ENCODE results near the gene NOS1AP. TPM values are rescaled to one million over a fixed set of nuclear protein-coding genes. Genes with fewer than 3 reads are reported as not detected.

The NOS1AP gene
- total RNA-seq, 3 donors from 2014 or later = 11.8 to 17.4 (median 14.3) TPM

- H3K4me1 ChIP-seq (ENCODE audit: low read depth) = peaks cover 6% of the 10 kb centered on the region
Measured at GRCh38 chr1:162189345-162189744, 119.9 kb downstream of the NOS1AP start.

DNA sequence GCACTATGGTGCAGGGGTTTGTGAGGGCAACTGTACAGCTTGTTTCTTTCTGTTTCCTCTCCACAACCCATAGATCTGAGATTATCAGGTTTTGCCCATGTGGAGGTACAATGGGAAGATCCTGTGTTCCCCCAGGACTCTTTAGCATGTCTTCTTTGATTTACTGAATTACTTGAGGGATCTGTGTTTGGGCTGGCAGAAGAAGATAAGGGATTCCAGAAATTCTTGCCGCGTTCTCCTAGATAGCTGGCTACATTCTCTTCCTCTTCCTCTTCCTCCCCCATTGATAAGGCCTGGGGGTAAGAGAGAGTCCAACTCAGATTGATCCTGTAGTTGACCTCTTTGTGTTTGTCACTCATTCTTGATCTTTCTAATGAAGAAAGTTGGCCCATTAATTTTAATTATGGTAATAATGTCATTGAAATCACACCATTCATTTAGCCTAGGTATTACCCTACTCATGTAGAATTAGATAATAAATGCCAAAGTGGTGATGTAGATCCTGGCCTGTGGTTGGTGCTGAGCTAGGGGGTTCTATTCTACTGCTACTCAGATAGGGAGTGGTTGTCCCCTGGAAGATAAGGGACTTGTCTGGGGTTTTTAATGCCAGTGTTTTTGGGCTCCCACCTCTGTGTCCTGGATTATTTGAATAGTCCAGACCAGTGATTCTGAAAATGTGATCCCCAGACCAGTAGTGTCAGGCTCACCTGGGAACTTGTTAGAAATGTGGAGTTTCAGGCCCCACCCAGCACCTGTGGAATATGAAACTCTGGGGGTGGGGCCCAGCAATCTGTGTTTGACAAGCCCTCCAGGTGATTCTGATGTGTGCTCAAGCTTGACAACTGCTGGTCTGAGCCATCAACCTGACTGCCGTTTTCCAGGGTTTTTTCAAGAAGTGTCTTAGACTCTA is 122.2 kb downstream of the NOS1AP start:
- H3K9me3 ChIP-seq = no peaks in the 10 kb centered on the region
- DNase-seq = peak in 2 of 3 donors; percentile 46 to 48
- intact Hi-C loops (cut with DNase I, micrococcal nuclease) = no loop called here
- TF ChIP-seq, protein P1, sequence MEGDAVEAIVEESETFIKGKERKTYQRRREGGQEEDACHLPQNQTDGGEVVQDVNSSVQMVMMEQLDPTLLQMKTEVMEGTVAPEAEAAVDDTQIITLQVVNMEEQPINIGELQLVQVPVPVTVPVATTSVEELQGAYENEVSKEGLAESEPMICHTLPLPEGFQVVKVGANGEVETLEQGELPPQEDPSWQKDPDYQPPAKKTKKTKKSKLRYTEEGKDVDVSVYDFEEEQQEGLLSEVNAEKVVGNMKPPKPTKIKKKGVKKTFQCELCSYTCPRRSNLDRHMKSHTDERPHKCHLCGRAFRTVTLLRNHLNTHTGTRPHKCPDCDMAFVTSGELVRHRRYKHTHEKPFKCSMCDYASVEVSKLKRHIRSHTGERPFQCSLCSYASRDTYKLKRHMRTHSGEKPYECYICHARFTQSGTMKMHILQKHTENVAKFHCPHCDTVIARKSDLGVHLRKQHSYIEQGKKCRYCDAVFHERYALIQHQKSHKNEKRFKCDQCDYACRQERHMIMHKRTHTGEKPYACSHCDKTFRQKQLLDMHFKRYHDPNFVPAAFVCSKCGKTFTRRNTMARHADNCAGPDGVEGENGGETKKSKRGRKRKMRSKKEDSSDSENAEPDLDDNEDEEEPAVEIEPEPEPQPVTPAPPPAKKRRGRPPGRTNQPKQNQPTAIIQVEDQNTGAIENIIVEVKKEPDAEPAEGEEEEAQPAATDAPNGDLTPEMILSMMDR (IDR thresholded peaks at IDR 0.05) = no peak
- peak; percentile 78 for ATAC-seq
- no peaks in the 10 kb centered on the region for H3K36me3 ChIP-seq (ENCODE audit: low read depth)
- H3K4me3 ChIP-seq = no peak overlapping the region
- H3K4me1 ChIP-seq (ENCODE audit: low read depth) = peaks cover 13% of the 10 kb centered on the region

More at GRCh38 chr1:162189345-162189744, 119.9 kb downstream of the NOS1AP start:
- ATAC-seq = no peak
- no peaks in the 10 kb centered on the region for H3K9me3 ChIP-seq
- no peak for DNase-seq
- TF ChIP-seq, protein P1 (IDR thresholded peaks at IDR 0.05) = no peak
- intact Hi-C loops (cut with DNase I, micrococcal nuclease) = no loop called here
- no peak overlapping the region for H3K4me3 ChIP-seq
- H3K36me3 ChIP-seq (ENCODE audit: low read depth) = no peaks in the 10 kb centered on the region

GRCh38 chr1:162192306-162192678 is 122.8 kb downstream of the NOS1AP start:
- DNase-seq (no peak), ATAC-seq (no peak)
- H3K9me3 ChIP-seq = no peaks in the 10 kb centered on the region
- intact Hi-C loops (cut with DNase I, micrococcal nuclease) = no loop called here
- TF ChIP-seq, protein P1 (IDR thresholded peaks at IDR 0.05) = no peak
- no peaks in the 10 kb centered on the region for H3K36me3 ChIP-seq (ENCODE audit: low read depth)
- H3K4me3 ChIP-seq = no peak overlapping the region
- H3K4me1 ChIP-seq (ENCODE audit: low read depth) = peaks cover 18% of the 10 kb centered on the region

- ATAC-seq = no peak
- H3K4me3 ChIP-seq = no peak overlapping the region
- TF ChIP-seq, protein P1 (IDR thresholded peaks at IDR 0.05) = no peak
- intact Hi-C loops (cut with DNase I, micrococcal nuclease) = no loop called here
- H3K4me1 ChIP-seq (ENCODE audit: low read depth) = peaks cover 18% of the 10 kb centered on the region
- no peaks in the 10 kb centered on the region for H3K9me3 ChIP-seq
- H3K36me3 ChIP-seq (ENCODE audit: low read depth) = no peaks in the 10 kb centered on the region
- DNase-seq = no peak
Measured at GRCh38 chr1:162192763-162193162, 123.3 kb downstream of the NOS1AP start.

GRCh38 chr1:162193221-162193620 is 123.7 kb downstream of the NOS1AP start:
- Histone ChIP-seq H3K9me3 (no peaks in the 10 kb centered on the region), H3K36me3 (ENCODE audit: low read depth) (no peaks in the 10 kb centered on the region), H3K4me3 (no peak overlapping the region), H3K4me1 (ENCODE audit: low read depth) (peaks cover 18% of the 10 kb centered on the region)
- TF ChIP-seq, protein P1 (IDR thresholded peaks at IDR 0.05) = no peak
- no peak for ATAC-seq
- DNase-seq = no peak
- intact Hi-C loops (cut with DNase I, micrococcal nuclease) = no loop called here

Data from mucosa of descending colon (tissue), 3 donors.